SK-N-MC (cell line): ENCODE results near the gene JRKL.
"Not testable (repeated sequence)": the region's sequence is repeated elsewhere in the genome, so short reads cannot be mapped to it uniquely, and the experiment has no call there.

Experiments used
- EZH2 ChIP-seq: fragments of 200-600 bp; sonication (generic); IDR thresholded peaks from one replicate; pipeline ENCODE4 v1.6.1; 2017; ENCODE audit warnings: antibody characterized with exemption
- POLR2AphosphoS5 ChIP-seq: IDR thresholded peaks from 2 replicates; pipeline ENCODE4 v1.6.1; 2012; ENCODE audit warnings: mild to moderate bottlenecking, low read depth, low read length, borderline replicate concordance

DNA sequence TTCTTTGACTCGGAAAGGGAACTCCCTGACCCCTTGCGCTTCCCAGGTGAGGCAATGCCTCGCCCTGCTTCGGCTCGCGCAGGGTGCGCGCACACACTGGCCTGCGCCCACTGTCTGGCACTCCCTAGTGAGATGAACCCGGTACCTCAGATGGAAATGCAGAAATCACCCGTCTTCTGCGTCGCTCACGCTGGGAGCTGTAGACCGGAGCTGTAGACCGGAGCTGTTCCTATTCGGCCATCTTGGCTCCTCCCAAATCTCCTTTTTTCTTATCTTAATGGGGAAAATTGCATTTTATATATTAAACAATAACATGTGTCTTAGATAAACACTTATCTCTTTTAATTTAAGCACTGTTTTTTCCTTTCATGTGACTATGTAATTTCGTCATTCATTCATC lies 21.6 kb downstream of the JRKL start:
- TF ChIP-seq POLR2AphosphoS5, EZH2: not testable (repeated sequence)
